ENCODE data around the gene ZFAND2A.

ZFAND2A gene

DNA sequence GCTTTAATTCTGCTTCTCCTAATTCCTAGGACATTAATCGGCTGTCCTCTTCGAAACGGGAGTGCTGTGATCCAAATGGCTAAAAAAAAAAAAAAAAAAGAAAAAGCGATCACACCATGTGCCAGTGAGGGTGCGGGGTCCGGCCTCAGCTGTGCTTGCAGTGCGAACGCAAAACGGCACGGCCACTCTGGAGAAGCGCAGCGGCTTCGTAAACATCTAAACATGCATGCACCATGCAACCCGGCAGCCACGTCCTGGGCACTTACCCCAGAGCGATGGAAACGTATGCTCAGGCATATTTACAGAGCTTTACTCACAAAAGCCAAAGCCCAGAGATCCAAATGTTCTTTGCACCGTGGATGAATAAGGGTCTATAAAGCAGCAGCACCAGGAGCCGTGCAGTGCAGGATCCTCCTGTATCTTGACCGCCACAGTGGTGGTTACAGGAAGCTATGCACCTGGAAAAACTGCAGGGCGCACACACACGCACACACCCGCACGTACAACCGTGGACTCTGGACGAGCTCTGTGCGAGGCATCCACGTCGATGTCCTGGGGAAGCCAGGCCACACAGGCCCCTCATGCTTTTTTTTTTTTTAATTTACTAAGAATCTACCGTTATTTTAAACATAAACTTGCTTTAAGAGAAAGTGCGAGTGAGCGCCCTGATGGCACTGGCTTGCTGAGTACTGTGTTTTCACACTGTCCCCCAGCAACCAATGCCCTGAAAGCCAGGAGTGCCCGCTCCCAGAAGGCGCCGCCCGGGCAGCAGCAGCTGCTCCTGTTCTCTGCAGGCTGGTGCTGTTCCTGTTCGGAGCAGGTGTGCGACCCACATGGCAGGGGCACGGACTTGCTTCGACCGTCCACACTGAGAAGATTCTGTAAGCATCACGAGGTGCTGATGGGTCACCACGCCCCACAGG is 47.1 kb downstream of the ZFAND2A start:
- H3K9ac ChIP-seq (ENCODE audit: low read length) = no peak overlapping the region
- no peaks in the 10 kb centered on the region for H3F3A ChIP-seq (ENCODE audit: insufficient read depth, low read length)
- no peak overlapping the region for H3K4me2 ChIP-seq (ENCODE audit: low read length)
- no peaks in the 10 kb centered on the region for H3K9me2 ChIP-seq (ENCODE audit: low read depth, low read length)
- no peaks in the 10 kb centered on the region for H3K27me3 ChIP-seq (ENCODE audit: insufficient read depth, low read length)
- H2AFZ ChIP-seq (ENCODE audit: low read length) = no peak overlapping the region
- TF ChIP-seq, protein P1, sequence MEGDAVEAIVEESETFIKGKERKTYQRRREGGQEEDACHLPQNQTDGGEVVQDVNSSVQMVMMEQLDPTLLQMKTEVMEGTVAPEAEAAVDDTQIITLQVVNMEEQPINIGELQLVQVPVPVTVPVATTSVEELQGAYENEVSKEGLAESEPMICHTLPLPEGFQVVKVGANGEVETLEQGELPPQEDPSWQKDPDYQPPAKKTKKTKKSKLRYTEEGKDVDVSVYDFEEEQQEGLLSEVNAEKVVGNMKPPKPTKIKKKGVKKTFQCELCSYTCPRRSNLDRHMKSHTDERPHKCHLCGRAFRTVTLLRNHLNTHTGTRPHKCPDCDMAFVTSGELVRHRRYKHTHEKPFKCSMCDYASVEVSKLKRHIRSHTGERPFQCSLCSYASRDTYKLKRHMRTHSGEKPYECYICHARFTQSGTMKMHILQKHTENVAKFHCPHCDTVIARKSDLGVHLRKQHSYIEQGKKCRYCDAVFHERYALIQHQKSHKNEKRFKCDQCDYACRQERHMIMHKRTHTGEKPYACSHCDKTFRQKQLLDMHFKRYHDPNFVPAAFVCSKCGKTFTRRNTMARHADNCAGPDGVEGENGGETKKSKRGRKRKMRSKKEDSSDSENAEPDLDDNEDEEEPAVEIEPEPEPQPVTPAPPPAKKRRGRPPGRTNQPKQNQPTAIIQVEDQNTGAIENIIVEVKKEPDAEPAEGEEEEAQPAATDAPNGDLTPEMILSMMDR (IDR thresholded peaks at IDR 0.05; ENCODE audit: low read length) = no peak
- no peaks in the 10 kb centered on the region for H3K79me2 ChIP-seq (ENCODE audit: insufficient read depth, low read length)
- no peaks in the 10 kb centered on the region for H3K36me3 ChIP-seq (ENCODE audit: insufficient read depth, low read length)
- H3K4me1 ChIP-seq (ENCODE audit: insufficient read depth, low read length, severe bottlenecking) = no peaks in the 10 kb centered on the region
- H4K20me1 ChIP-seq (ENCODE audit: insufficient read depth, low read length) = no peaks in the 10 kb centered on the region
- H3K9me3 ChIP-seq (ENCODE audit: low read length) = no peaks in the 10 kb centered on the region
- H3K4me3 ChIP-seq (ENCODE audit: low read depth, low read length, poor library complexity, severe bottlenecking) = no peak overlapping the region
- H3K27ac ChIP-seq (ENCODE audit: low read depth, low read length, poor library complexity, severe bottlenecking) = no peak overlapping the region

DNA sequence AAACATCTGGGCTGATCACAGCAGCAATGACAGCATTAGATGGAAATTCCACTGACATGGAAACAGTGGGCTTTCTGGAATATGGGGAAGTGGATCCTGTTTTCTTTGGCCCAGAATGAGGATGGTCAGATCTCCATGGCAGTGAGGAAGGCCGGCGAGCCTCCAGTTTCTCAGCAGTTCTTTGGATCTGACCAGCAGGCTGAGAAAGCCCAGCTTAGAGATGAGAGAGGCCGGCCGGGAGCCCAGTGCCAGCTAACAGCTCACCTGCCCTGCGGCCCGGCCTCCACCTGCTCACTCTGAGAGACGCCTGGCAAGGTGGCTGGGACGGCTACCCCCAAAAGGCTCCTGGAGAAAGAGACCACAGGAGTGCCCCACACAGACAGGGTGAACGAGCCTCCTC is 47.9 kb downstream of the ZFAND2A start:
- Histone ChIP-seq H3K27ac (ENCODE audit: low read depth, low read length, poor library complexity, severe bottlenecking) (no peak overlapping the region), H3K9me3 (ENCODE audit: low read length) (no peaks in the 10 kb centered on the region), H3K36me3 (ENCODE audit: insufficient read depth, low read length) (no peaks in the 10 kb centered on the region), H3K9ac (ENCODE audit: low read length) (no peak overlapping the region), H2AFZ (ENCODE audit: low read length) (no peak overlapping the region), H3K4me3 (ENCODE audit: low read depth, low read length, poor library complexity, severe bottlenecking) (no peak overlapping the region), H3K4me1 (ENCODE audit: insufficient read depth, low read length, severe bottlenecking) (no peaks in the 10 kb centered on the region), H3K79me2 (ENCODE audit: insufficient read depth, low read length) (no peaks in the 10 kb centered on the region), H3F3A (ENCODE audit: insufficient read depth, low read length) (no peaks in the 10 kb centered on the region), H4K20me1 (ENCODE audit: insufficient read depth, low read length) (no peaks in the 10 kb centered on the region), H3K27me3 (ENCODE audit: insufficient read depth, low read length) (no peaks in the 10 kb centered on the region), H3K4me2 (ENCODE audit: low read length) (no peak overlapping the region), H3K9me2 (ENCODE audit: low read depth, low read length) (no peaks in the 10 kb centered on the region)
- no peak for TF ChIP-seq EZH2 (IDR thresholded peaks at IDR 0.05; ENCODE audit: borderline replicate concordance, low read length)
- TF ChIP-seq, protein P1 (IDR thresholded peaks at IDR 0.05; ENCODE audit: low read length) = no peak

DNA sequence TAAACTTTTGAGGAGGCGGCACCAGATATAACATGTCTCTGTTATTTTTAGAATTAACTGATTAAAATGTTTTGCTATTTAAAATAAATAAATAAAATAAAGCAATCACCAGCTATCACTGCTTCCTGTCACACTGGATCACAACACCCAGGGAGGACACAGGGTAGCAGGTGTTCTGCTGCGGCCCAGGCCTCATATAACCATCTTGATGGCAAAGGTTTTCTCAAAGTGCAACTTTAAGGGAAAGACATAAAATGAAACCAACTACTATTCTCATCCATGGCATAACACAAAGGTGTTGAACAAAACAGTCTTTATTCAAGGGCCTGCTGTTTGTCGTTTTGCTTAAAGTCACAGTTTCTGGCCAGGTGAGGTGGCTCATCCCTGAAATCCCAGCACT is 48.8 kb downstream of the ZFAND2A start:
- Histone ChIP-seq H3K9me2 (ENCODE audit: low read depth, low read length) (no peaks in the 10 kb centered on the region), H2AFZ (ENCODE audit: low read length) (no peak overlapping the region), H4K20me1 (ENCODE audit: insufficient read depth, low read length) (no peaks in the 10 kb centered on the region), H3K4me1 (ENCODE audit: insufficient read depth, low read length, severe bottlenecking) (no peaks in the 10 kb centered on the region), H3K9me3 (ENCODE audit: low read length) (no peaks in the 10 kb centered on the region), H3K4me3 (ENCODE audit: low read depth, low read length, poor library complexity, severe bottlenecking) (no peak overlapping the region), H3K27me3 (ENCODE audit: insufficient read depth, low read length) (no peaks in the 10 kb centered on the region), H3K4me2 (ENCODE audit: low read length) (no peak overlapping the region), H3K9ac (ENCODE audit: low read length) (no peak overlapping the region), H3F3A (ENCODE audit: insufficient read depth, low read length) (no peaks in the 10 kb centered on the region), H3K79me2 (ENCODE audit: insufficient read depth, low read length) (no peaks in the 10 kb centered on the region), H3K27ac (ENCODE audit: low read depth, low read length, poor library complexity, severe bottlenecking) (no peak overlapping the region), H3K36me3 (ENCODE audit: insufficient read depth, low read length) (no peaks in the 10 kb centered on the region)
- TF ChIP-seq EZH2 (IDR thresholded peaks at IDR 0.05; ENCODE audit: borderline replicate concordance, low read length) = no peak
- TF ChIP-seq, protein P1 (IDR thresholded peaks at IDR 0.05; ENCODE audit: low read length) = no peak

Data from OCI-LY1 (cell line).